GM04504 (cell line): ENCODE results near the gene ASCL5.
"Not testable (repeated sequence)": the region's sequence is repeated elsewhere in the genome, so short reads cannot be mapped to it uniquely, and the experiment has no call there.

ENCODE experiments used
- DNase-seq: peaks from one replicate; pipeline ENCODE4 v3.0.0-alpha.2; 2012; ENCODE audit warnings: low read depth

ASCL5 gene

GRCh38 chr1:201126832-201127754 is at the start of gene ASCL5:
TSS of gene ASCL5 (minus strand) at chr1:201127184. CDS start at chr1:201115372, 11,812 bp downstream.
- no peak for DNase-seq

DNA sequence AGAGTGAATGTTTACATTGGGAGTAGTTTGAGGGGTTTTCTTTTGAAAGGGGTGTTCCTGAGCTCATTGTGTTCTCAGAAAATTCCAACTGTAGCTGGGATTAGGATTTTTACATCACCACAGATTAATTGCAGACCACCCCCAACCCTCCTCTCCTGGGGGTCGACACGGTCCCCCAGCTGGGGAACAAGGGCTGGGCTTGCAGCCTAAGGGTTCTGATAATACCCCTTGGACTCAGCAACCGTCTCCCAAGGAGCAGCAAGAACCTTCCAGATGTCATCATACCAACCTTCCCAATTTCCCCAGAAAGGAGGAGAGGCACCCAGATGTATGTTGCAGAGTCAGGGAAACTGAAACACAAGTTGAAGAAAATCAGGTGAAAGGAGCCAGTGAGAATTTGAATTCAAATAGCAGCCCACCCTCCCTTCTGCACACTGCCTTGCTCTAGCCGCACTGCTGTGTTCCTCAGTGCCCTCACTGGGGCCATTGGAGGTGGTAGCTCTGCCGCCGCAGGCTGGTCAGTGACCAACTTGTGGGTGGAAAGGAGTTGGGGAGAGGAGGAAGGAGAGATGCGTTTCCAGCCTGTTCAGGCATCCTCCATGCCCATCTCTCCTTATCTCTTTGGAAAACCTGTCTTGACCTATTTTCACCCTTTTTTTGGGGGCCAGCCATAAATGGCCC is 49.0 kb upstream of the ASCL5 start:
- DNase-seq, result no peak

DNA sequence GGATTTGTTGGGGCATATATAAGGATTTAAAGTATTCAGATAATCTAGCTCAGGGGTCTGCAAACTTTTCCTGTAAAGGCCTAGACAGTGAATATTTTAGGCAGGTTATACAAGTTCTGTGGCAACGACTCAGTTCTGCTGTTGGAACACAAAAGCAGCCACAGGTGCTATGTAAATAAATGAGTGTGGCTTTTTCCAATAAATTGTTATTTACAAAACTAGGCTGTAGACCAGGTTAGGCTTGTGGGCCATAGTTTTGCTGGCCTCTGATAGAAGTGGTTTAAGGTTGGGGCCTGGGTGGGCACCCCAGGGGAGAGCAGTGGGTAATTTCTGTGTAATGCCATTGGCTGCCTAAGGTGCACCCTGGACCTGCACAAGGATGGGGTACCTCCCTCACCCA is 46.8 kb upstream of the ASCL5 start:
- DNase-seq, result no peak

- DNase-seq, result no peak
Observed at GRCh38 chr1:201172999-201173610, 46.1 kb upstream of the ASCL5 start.

DNA sequence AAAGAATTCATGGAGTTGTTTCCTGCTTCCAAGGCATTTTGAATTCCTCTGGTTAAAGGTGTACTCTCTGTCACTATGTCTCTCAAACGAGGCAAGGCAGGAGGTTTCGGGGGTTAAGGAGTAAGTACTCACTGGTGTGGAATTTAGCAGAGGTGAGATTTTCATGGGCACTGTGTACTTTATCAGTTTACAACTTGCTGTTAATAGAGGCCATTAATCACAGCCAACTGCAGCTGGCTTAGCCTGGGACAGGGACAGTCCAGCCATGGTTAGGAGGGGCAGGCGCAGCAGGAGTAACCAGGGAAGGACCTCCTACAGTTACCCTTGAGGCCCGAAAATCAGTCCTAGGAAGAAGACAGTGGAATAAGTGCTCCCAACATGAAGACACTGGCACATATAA is 45.3 kb upstream of the ASCL5 start:
- DNase-seq, result no peak

GRCh38 chr1:201171063-201172036 is 44.4 kb upstream of the ASCL5 start:
- DNase-seq, result no peak

DNA sequence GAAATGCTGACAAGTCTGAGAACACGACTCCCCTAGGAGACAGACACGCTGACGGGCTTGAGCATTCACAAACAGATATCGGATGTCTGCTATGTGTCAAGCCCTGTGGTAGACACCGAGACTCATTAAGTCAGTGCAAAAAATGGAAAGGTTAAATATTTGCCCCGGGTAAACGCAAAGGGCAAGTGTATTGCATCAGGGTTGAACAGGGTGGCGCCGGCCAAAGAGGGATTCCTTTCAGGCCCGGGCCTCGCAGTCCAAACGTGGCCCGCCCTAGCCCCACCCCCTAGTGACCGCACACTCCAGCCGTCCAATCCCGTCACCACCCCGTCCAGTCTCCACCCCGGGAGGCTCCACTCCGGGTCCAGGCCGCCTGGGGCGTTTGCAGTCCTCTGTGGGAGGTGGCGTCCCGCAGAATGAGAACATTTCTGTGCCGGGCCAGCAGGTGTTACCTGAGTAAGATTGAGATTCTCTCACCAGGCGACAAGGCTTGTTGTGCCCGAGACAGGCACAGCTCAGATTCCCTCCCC is 43.6 kb upstream of the ASCL5 start:
- DNase-seq, result peak; percentile 81

GRCh38 chr1:201169971-201170532 is 43.1 kb upstream of the ASCL5 start:
- DNase-seq, result no peak

GRCh38 chr1:201169203-201169602 is 42.2 kb upstream of the ASCL5 start:
- DNase-seq, result no peak

DNA sequence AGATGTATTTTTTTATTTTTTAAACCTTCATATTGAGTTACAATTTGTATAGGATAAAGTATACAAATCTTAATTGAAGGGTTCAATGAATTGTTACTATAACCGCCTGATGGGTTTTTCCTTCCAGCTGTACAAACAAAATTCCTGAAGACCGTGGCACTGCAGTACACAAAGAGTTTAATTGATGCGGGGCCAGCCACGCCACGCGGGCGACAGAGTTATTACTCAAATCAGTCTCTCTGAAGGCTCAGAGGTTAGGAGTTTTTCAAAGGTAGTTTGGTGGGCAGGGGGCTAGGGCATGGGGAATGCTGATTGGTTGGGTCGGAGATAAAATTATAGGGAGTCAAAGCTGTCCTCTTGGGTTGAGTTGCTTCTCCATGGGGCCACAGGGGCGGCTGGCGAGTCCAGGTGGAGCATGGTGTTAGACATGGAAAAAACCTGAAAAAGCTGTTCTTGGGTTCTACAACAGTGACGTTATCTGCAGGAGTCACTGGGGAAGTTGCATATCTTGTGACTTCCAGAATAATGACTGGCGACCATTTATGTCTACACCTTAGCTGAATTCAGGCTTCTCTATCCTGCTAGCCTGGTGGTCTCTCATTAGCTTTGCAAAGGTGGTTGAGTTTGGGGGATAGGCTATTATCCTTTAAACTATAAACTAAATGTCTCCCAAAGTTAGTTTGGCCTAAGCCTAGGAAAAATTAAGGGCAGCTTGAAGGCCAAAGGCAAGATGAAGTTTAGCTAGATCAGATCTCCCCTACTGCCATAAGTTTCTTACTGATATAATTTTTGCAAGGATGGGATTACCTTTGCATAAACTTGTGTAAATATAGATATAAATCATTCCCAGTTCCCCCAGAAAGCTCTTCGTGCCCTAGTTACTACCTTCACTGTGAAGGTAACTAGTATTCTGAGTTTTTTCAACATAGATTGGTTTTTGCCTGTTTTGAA is 40.3 kb upstream of the ASCL5 start:
- DNase-seq, result no peak

DNA sequence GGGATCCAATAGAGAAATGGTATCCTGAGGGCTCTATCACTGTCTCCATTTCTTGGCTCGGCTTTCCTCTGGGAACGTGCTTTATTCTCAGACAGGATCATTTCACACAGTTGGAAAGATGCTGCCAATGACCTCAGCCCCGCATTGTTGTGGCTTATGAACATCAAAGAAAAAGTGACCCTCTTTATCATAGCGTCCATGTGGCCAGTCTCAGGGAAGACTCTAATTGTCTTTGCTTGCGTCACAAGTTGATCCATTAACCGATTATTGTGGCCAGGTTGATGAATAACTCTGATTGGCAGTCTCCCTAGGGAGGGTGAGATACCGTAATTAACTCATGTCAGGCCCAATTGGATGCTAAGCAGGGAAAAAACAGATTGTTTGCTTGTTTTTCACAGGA is 37.7 kb upstream of the ASCL5 start:
- no peak for DNase-seq

GRCh38 chr1:201163707-201164106 is 36.7 kb upstream of the ASCL5 start:
- no peak for DNase-seq

DNA sequence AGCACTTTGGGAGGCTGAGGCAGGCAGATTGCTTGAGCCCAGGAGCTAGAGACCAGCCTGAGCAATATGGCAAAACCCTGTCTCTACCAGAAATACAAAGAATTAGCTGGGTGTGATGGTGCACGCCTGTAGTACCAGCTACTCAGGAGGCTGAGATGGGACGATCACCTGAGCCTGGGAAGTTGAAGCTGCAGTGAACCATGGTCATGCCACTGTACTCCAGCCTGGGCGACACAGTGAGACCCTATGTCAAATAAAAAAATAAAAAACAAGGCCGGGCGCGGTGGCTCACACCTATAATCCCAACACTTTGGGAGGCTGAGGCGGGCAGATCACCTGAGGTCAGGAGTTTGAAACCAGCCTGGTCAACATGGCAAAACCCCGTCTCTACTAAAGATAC is 36.1 kb upstream of the ASCL5 start:
- not testable (repeated sequence) for DNase-seq

DNA sequence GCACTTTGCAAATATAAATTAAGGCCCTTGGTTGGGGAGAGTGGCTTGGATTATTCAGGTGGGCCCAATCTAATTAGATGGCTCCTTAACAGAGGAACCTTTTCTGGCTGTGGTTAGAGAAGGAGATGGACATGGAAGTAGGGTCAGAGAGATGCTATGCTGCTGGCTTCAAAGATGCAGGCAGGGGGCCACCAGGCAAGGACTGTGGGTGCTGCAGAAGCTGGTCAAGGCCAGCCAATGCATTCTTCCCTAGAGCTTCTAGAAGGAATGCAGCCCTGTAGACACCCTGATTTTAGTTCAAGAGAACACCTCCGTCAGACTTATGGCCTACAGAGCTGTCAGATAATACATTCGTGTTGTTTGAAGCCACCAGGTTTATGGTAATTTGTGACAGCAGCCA is 31.0 kb upstream of the ASCL5 start:
- DNase-seq, result no peak

DNA sequence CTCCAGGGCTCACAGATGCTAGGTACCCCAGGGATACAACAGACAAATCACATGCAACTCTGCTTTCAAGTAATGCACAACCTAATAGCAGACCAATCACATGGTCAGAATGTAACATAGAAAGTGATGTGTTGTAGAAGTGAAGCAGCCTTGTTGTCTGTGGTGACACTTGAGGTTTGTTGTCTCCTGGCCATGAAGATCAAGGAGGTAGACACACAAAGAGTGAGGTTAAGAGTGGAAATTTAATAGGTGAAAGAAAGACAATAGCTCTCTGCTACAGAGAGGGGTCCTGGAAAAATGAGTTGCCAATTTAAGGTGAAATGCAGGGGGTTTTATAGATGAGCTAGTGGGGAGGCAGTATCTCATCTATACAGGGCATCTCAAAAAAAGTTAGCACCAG is 29.8 kb upstream of the ASCL5 start:
- DNase-seq, result no peak

DNA sequence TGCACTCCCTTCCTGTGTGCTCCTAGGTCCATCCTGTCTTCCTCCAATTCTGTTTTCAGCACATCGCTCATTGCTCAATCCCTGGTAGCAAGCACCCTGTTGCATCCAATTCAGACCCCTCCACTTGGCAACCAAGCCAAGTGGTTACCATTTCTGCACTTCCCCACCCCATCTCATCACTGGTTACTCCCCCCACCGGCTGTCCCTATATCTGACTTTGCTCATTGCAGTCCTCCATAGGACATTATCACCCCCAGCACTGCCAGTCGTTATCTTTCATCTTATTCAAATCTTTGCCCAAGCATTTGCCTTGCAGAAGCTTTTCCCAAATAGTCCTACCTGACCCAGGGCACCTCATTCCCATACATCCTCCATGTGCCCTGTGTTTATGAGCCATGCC is 29.4 kb upstream of the ASCL5 start:
- DNase-seq, result no peak

DNA sequence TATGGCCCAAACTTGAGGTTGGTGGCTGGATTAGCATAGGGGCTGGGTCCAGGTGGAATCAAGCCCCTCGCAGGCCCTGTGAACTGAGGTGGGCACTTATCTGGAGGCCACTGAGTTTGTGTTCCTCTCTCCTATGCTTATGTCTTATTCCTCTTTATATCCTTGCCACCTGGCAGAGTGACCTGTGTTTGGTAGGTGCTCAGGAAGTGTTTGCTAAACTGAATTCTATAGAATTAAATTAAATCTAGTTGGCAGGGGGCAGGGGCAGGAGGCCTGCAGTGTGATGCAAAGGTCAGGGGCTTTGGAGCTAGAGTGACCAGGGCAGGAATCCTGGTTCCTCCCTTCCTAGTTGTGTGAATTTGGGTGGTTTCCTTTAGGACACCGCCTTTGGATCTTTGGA is 28.4 kb upstream of the ASCL5 start:
- DNase-seq, result no peak

DNA sequence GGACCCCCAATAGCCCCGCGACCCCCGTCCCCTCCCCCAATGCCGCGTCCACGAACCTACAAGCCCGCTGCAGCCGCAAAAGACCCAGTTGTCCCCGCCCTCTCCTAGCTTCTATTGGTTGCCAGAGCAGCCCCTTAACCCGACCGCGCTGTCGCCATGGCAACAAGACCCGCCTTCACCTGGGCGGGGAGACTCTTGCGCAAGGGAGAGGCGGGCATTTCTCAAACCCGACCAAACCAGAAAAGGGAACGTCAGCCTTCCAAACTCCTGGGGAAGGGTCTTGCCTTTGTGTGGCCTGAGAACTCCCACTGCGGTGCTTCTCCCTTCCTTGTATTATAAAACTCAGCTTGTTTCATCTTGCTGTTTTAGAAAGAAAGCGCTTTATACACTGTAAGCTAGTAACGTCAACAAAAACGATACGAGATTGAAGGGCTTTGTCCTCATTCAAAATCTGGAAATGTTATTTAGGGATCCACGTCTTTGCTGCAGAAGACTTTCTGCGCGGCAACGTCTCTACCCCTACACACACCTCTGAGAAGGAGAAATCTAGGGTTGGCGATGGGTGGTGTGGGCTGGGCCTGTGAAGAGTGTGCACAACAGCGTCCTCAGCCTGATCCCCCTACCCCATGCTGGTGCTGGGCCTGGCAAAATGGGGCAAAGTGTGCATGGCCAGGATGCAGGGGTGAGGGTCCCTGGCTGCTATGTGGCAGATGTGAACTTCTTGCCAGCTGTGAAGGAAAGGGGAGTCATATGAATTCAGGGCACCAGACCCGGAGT is 27.6 kb upstream of the ASCL5 start, which contains the start of gene TMEM9:
TMEM9 (minus strand) TSS at position 86 of the 777 bp plus-strand sequence. CDS start 551 bp downstream, outside the sequence.
- DNase-seq, result peak; percentile 90
